Keratinocyte (primary cell): ENCODE measurements around the gene PIP4K2B.

Experiments used
- EZH2 ChIP-seq: IDR thresholded peaks from one replicate; pipeline ENCODE4 v1.6.1; 2012; ENCODE audit warnings: inconsistent platforms, mild to moderate bottlenecking, low read length, moderate library complexity
- TF ChIP-seq, protein P1 (sequence below), 3 experiments: IDR thresholded peaks in 1 of 3; conservative IDR thresholded peaks in 1 of 3; optimal IDR thresholded peaks in 1 of 3; 2 replicates in 2 of 3; 3 replicates in 1 of 3; pipeline versions ENCODE3 to v1.5.1; 2011; ENCODE audit warnings: low read length in 3 of 3, mild to moderate bottlenecking in 3 of 3, moderate library complexity in 2 of 3, control low read depth in 1 of 3, inconsistent platforms in 1 of 3; ENCODE audit not compliant: insufficient read depth in 2 of 3; ENCODE audit errors: extremely low read depth in 1 of 3

- TF ChIP-seq, protein P1, sequence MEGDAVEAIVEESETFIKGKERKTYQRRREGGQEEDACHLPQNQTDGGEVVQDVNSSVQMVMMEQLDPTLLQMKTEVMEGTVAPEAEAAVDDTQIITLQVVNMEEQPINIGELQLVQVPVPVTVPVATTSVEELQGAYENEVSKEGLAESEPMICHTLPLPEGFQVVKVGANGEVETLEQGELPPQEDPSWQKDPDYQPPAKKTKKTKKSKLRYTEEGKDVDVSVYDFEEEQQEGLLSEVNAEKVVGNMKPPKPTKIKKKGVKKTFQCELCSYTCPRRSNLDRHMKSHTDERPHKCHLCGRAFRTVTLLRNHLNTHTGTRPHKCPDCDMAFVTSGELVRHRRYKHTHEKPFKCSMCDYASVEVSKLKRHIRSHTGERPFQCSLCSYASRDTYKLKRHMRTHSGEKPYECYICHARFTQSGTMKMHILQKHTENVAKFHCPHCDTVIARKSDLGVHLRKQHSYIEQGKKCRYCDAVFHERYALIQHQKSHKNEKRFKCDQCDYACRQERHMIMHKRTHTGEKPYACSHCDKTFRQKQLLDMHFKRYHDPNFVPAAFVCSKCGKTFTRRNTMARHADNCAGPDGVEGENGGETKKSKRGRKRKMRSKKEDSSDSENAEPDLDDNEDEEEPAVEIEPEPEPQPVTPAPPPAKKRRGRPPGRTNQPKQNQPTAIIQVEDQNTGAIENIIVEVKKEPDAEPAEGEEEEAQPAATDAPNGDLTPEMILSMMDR (optimal IDR thresholded peaks at IDR 0.05 in 1 of 3, IDR thresholded peaks at IDR 0.05 in 1 of 3, conservative IDR thresholded peaks at IDR 0.05 in 1 of 3; ENCODE audit: extremely low read depth in 1 of 3, insufficient read depth in 2 of 3, low read length in 3 of 3) = no peak
- no peak for TF ChIP-seq EZH2
These were observed 74.3 kb downstream of the PIP4K2B start for GRCh38 chr17:38725066-38725465.
